ENCODE results near the gene CAPN15.

DNA sequence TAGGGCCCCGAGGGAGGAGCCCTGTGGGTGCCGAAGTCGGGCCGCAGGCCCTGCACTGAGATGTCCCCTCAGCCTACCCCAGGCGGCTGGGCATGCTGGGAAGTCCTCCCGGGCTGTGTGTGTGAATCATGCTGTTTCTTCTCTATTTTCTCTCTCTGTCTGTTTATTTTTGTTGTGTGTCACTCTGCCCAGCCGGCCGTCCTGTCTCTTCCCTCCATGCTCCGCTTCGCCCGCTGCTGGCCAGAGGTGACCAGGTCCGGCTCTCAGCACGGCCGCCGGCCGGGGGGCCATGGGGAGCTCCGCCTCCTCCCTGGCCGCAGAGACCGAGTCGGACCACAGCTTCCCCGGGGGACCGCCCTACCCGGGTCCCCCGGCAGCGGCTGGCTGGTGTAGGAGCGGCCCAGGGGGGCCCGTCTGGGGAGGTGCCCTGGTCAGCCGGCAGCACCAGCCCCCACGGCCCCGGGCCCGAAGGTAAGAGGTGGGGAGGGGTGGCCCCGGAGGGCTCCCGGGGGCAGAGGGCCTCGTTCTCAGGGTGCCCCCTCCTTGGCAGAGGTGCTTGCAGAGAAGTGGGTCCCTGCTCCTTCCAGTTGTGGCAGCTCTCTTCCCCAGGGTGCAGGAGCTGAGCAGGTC lies 12.5 kb downstream of the CAPN15 start:
- no peak for TF ChIP-seq POLR2AphosphoS5 (IDR thresholded peaks at IDR 0.05; ENCODE audit: low read depth, low read length)
- TF ChIP-seq POLR2A (IDR thresholded peaks at IDR 0.05; ENCODE audit: low read depth, low read length): no peak
